Measurements from ENCODE around the gene CHST5.

Gene CHST5

DNA sequence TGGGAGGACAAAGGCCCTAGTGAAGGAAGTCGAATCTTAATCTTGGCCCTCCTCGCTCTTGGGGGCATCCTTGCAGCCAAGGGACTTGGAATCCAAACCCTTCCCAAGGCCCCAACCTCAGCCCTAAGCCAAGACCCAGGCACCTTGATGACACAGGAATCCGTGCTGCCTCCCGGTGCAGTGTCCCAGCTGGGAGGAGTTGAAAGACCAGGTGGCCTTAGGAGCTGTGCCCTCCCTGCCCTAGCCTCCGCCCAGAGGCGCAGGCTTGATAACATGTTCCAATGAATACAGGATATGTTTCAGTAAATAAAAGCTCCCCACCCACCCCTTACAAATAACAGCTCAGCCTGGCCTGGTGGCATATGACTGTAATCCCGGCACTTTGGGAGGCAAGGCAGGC is at the start of gene CHST5:
CHST5 (minus strand) TSS at position 208 of the 400 bp plus-strand sequence. CDS start 5,724 bp downstream, outside the sequence.
- DNase-seq (ENCODE audit: low read depth), result no peak
- TF ChIP-seq CTCF (IDR thresholded peaks at IDR 0.05; ENCODE audit: control insufficient read depth, insufficient read depth, low read depth, low read length, missing control alignments), result no peak

GRCh38 chr16:75584108-75584507 is 48.2 kb upstream of the CHST5 start:
- no peak for TF ChIP-seq CTCF (IDR thresholded peaks at IDR 0.05; ENCODE audit: control insufficient read depth, insufficient read depth, low read depth, low read length, missing control alignments)
- no peak for DNase-seq (ENCODE audit: low read depth)
- H3K4me3 ChIP-seq (ENCODE audit: control insufficient read depth, low read depth, low read length), result no peak overlapping the region

More for the DNA sequence above, at the start of gene CHST5:
- H3K4me3 ChIP-seq (ENCODE audit: control insufficient read depth, low read depth, low read length), result no peak within 1 kb of the TSS

DNA sequence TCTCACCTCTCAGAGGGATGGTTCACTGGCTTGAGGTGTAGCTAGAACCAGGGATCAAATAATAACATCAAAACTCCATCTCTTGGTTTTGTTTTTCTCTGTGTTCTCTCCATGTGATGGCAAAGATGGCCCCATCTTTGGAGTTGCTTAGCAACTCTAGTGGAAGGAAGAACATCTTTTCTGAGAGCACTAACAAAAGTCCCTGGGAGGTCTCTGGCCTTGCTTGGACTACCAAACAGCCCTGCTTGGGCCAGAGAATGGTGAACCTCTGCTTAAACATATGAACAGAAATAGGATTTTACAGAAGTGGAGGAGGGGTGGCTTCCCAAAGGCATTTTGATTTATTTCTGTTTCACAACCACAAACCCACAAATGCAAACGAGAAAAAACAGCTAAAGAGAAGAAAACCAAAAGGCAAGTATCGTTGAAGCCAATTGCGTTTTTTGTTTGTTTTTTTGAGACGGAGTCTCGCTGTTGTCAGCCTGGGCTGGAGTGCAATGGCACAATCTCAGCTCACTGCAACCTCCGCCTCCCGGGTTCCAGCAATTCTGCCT is 43.5 kb upstream of the CHST5 start:
- TF ChIP-seq CTCF (IDR thresholded peaks at IDR 0.05; ENCODE audit: control insufficient read depth, insufficient read depth, low read depth, low read length, missing control alignments), result no peak
- DNase-seq (ENCODE audit: low read depth), result no peak

DNA sequence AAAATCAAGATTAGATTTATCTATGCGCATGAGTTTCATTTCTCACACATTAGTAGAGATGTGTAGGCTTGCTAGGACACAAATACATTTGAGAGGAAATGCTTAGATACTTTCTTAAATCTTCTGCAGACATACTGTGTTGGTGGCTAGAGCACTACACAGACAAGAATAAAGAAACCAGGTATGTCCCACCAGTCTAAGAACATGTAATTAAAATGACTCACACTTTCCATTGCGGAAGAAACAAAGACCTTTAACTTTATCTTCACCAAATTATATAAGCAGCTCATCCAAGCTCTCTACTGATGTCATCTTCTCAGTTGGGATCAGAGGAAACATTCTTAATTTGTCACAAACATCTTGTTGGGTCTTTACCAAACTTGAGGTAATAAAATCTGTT is 42.8 kb upstream of the CHST5 start:
- no peak overlapping the region for H3K4me3 ChIP-seq (ENCODE audit: control insufficient read depth, low read depth, low read length)
- no peak for DNase-seq (ENCODE audit: low read depth)
- no peak for TF ChIP-seq CTCF (IDR thresholded peaks at IDR 0.05; ENCODE audit: control insufficient read depth, insufficient read depth, low read depth, low read length, missing control alignments)

More for the DNA sequence above, 43.5 kb upstream of the CHST5 start:
- no peak overlapping the region for H3K4me3 ChIP-seq (ENCODE audit: control insufficient read depth, low read depth, low read length)

DNA sequence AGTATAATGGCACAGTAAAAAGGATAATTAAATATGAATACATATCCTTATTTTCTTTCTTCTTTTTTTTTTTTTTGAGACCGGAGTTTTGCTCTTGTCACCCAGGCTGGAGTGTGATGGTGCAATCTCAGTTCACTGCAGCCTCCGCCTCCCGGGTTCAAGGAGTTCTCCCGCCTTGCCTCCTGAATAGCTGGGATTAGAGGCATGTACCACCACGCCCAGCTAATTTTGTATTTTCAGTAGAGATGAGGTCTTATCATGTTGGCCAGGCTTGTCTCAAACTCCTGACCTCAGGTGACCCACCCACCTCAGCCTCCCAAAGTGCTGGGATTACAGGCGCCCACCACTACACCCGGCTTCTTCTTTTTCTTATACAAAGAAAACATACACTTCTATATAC is 42.3 kb upstream of the CHST5 start:
- no peak for DNase-seq (ENCODE audit: low read depth)
- no peak overlapping the region for H3K4me3 ChIP-seq (ENCODE audit: control insufficient read depth, low read depth, low read length)
- no peak for TF ChIP-seq CTCF (IDR thresholded peaks at IDR 0.05; ENCODE audit: control insufficient read depth, insufficient read depth, low read depth, low read length, missing control alignments)

DNA sequence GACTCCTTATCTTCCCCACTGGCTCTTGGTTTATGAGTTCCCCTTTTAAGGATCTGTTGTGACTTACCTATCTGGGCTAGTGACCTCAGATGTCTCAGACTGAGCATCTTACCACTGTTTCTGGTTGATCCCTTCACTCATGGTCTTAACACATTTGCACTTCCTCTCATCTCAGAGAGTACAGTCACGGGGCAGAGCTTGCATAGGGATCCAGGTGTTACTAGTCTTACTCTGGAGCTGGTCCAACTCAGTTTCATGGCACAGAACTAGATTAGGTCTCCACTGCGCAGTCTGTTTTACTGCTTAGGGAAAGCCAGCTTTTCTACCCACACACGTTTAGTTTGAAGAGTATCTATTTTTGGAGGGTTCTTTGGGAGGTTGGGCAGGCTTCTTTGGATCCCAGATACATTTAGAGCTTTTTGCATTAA is 40.5 kb upstream of the CHST5 start:
- no peak for TF ChIP-seq CTCF (IDR thresholded peaks at IDR 0.05; ENCODE audit: control insufficient read depth, insufficient read depth, low read depth, low read length, missing control alignments)
- H3K4me3 ChIP-seq (ENCODE audit: control insufficient read depth, low read depth, low read length), result no peak overlapping the region
- DNase-seq (ENCODE audit: low read depth), result no peak
